ENCODE measurements around the gene SNHG17. TPM values are rescaled to one million over a fixed set of nuclear protein-coding genes. Genes with fewer than 3 reads are reported as not detected.
"Not testable (repeated sequence)": the region's sequence is repeated elsewhere in the genome, so short reads cannot be mapped to it uniquely, and the experiment has no call there.

The SNHG17 gene
- total RNA-seq, 1 donor from 2014 or later: 75.2 TPM

DNA sequence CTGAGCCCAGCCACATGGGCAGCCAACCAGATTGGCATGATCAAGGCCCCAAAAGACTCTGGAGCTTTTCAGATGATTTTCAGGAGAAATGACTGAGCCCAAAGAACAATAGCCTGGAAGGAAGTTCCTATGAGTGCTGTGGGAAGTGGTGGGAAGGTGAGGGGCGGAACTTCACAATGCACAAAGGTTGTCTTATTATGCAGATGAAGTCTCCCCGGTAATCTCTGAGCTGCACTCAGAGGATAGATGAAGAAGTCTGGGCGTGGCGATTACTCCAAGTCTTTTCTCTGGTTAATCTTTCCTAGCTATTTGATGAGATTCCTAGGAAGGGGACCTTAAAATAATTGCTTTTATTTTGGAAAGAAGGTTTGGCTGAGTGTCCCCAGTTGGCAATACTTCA is 52.0 kb downstream of the SNHG17 start:
- no peak for ATAC-seq (ENCODE audit: low read depth)

DNA sequence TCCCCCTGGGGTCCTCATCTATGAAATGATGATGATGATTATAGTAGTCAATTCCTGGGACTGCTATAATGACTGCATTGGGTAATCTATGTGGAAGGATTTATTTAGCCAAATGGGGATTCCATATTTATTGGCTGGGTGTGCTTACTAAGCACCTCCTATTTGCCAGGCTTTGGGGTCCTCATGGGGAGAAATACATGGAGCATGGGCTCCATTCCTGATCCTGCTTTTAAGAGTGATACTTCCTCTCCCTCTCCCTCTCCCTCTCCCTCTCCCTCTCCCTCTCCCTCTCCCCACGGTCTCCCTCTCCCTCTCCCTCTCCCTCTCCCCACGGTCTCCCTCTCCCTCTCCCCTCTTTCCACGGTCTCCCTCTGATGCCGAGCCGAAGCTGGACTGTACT is 57.3 kb downstream of the SNHG17 start:
- DNase-seq; H3K4me3 Mint-ChIP-seq; H3K27me3 Mint-ChIP-seq; H3K4me1 Mint-ChIP-seq; H3K27ac Mint-ChIP-seq; ATAC-seq (ENCODE audit: low read depth); H3K9me3 Mint-ChIP-seq; H3K36me3 Mint-ChIP-seq (ENCODE audit: low read depth); POLR2A ChIA-PET; intact Hi-C loops (cut with micrococcal nuclease); CTCF ChIA-PET: not testable (repeated sequence)

More for the DNA sequence above, 52.0 kb downstream of the SNHG17 start:
- ChIA-PET POLR2A (no interaction called here), CTCF (no interaction called here)
- no peaks in the 10 kb centered on the region for H3K9me3 Mint-ChIP-seq
- TF ChIP-seq, protein P1, sequence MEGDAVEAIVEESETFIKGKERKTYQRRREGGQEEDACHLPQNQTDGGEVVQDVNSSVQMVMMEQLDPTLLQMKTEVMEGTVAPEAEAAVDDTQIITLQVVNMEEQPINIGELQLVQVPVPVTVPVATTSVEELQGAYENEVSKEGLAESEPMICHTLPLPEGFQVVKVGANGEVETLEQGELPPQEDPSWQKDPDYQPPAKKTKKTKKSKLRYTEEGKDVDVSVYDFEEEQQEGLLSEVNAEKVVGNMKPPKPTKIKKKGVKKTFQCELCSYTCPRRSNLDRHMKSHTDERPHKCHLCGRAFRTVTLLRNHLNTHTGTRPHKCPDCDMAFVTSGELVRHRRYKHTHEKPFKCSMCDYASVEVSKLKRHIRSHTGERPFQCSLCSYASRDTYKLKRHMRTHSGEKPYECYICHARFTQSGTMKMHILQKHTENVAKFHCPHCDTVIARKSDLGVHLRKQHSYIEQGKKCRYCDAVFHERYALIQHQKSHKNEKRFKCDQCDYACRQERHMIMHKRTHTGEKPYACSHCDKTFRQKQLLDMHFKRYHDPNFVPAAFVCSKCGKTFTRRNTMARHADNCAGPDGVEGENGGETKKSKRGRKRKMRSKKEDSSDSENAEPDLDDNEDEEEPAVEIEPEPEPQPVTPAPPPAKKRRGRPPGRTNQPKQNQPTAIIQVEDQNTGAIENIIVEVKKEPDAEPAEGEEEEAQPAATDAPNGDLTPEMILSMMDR (IDR thresholded peaks at IDR 0.05): no peak
- intact Hi-C loops (cut with micrococcal nuclease): no loop called here
- peaks cover 4% of the 10 kb centered on the region for H3K27me3 Mint-ChIP-seq
- DNase-seq: no peak
- no peaks in the 10 kb centered on the region for H3K4me1 Mint-ChIP-seq
- no peak overlapping the region for H3K27ac Mint-ChIP-seq
- H3K4me3 Mint-ChIP-seq: no peak overlapping the region
- H3K36me3 Mint-ChIP-seq (ENCODE audit: low read depth): no peaks in the 10 kb centered on the region

DNA sequence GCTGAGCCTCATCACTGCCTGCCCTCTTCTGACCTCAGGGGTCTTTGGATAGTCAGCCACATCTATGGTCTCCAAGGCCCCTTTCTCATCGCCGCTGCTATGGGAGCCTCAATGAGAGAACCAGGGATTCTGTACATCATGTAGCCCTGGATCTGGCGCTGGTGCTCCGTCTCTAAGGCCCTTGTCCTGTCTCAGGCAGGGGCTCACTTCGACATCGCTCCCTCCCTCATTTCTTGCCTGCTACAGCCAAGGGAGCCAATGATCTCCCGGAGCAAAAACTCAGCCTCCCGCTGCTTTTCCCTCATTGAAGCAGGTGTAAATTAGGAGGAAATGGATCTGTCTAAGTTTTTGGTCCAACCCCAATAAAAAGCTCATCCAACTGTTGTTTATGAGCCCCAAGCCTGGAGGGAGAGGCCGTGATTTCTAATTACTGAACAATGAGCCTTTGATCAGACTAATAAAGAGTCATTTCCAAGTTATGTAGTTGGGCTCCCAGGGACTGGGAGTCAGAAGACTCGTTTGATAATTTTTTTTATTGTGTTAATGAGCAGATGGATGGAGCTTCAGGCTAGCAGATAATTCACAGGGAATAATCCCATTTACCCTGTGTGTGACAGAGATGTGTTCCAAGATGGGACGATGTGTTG is 58.0 kb downstream of the SNHG17 start:
- Mint-ChIP-seq H3K27me3 (peaks cover 3% of the 10 kb centered on the region), H3K4me3 (no peak overlapping the region), H3K27ac (no peak overlapping the region), H3K36me3 (ENCODE audit: low read depth) (no peaks in the 10 kb centered on the region), H3K9me3 (no peaks in the 10 kb centered on the region), H3K4me1 (no peaks in the 10 kb centered on the region)
- no peak for ATAC-seq (ENCODE audit: low read depth)
- CTCF ChIA-PET: no interaction called here
- intact Hi-C loops (cut with micrococcal nuclease): no loop called here
- POLR2A ChIA-PET: no interaction called here
- no peak for DNase-seq
- TF ChIP-seq, protein P1 (IDR thresholded peaks at IDR 0.05): no peak

DNA sequence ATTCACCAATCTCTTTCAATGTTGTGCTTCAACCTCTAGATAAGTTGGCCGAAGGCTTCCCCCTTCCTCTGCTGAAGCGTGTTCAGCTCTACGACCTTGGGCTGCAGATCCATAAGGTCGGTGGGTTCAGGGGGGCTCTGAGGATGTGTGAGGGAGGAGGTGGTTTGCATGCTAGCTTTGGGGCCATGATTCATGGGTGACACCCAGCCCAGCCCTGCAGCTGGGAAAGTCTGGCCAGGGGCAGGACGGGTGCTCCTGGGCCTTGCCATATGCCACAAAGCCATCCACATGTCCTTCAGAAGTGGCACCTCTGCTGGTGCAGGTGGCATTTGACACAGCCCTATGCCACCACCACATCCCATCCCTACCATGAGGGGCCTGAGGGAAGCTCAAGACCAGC is 61.2 kb downstream of the SNHG17 start:
- intact Hi-C loops (cut with micrococcal nuclease): no loop called here
- ChIA-PET CTCF (no interaction called here), POLR2A (no interaction called here)
- peaks cover 4% of the 10 kb centered on the region for H3K27me3 Mint-ChIP-seq
- DNase-seq (no peak), ATAC-seq (ENCODE audit: low read depth) (no peak)
- peaks cover 5% of the 10 kb centered on the region for H3K4me1 Mint-ChIP-seq
- H3K27ac Mint-ChIP-seq: no peak overlapping the region
- H3K4me3 Mint-ChIP-seq: no peak overlapping the region
- TF ChIP-seq, protein P1 (IDR thresholded peaks at IDR 0.05): no peak
- H3K9me3 Mint-ChIP-seq: no peaks in the 10 kb centered on the region
- H3K36me3 Mint-ChIP-seq (ENCODE audit: low read depth): no peaks in the 10 kb centered on the region

DNA sequence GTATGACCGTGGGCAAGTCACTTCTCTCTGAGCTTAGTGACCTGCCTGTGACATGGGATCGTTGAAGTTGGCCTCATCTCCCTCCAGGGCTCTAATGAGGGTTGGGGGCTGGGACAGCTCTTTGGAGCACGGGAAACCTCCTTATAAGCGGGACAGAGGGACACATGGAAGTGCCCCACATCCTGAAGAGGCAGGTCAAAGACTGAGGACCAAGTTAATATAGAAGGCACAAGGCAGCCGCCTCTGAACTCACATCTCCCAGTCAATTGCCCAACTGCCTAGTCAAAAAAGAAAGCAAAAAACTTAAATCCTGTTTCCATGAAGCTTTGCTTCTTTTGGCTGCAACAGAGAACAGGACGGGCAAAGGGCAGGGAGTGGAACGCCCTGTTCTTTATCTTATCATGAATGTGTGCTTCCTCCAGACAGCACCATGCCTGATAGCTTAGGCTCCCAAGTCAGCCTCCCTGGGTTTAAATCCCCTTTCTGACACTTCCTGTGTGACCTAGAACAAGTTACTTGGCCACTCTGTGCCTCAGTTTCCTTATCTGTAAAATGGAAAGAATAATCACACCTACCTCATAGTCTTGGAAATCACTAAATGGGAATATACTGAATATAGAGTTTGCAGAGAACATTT is 61.8 kb downstream of the SNHG17 start:
- intact Hi-C loops (cut with micrococcal nuclease): no loop called here
- no peak overlapping the region for H3K27ac Mint-ChIP-seq
- H3K27me3 Mint-ChIP-seq: peaks cover 4% of the 10 kb centered on the region
- CTCF ChIA-PET: no interaction called here
- H3K4me1 Mint-ChIP-seq: peaks cover 5% of the 10 kb centered on the region
- no peak overlapping the region for H3K4me3 Mint-ChIP-seq
- DNase-seq (no peak), ATAC-seq (ENCODE audit: low read depth) (no peak)
- H3K36me3 Mint-ChIP-seq (ENCODE audit: low read depth): no peaks in the 10 kb centered on the region
- POLR2A ChIA-PET: no interaction called here
- H3K9me3 Mint-ChIP-seq: no peaks in the 10 kb centered on the region
- TF ChIP-seq, protein P1 (IDR thresholded peaks at IDR 0.05): no peak
